GM23338 (cell line): Measurements from ENCODE around the gene CDC34. TPM values are rescaled to one million over a fixed set of nuclear protein-coding genes. Genes with fewer than 3 reads are reported as not detected.

Experiments
- ATAC-seq: fragments of 200-7000 bp; cut with Tn5 transposase; 3 replicates; pipeline ENCODE4 v1.9.1; 2020
- DNase-seq: peaks from one replicate; pipeline ENCODE4 v3.0.0-alpha.2; 2015; ENCODE audit warnings: low spot score
- H2AFZ ChIP-seq: fragments of 200-600 bp; sonication (generic); 2 replicates; pipeline ENCODE4 v1.8.0; 2016; ENCODE audit warnings: antibody characterized with exemption, mild to moderate bottlenecking, moderate library complexity
- H3F3A ChIP-seq: fragments of 200-600 bp; sonication (generic); replicated peaks from 2 replicates; pipeline ENCODE4 v1.8.0; 2017; ENCODE audit warnings: antibody characterized with exemption, mixed run types, low read depth
- H3K27ac ChIP-seq: fragments of 200-600 bp; sonication (generic); 2 replicates; pipeline ENCODE4 v1.6.1; 2016; ENCODE audit warnings: low read depth
- H3K27me3 ChIP-seq: fragments of 200-600 bp; sonication (generic); 2 replicates; pipeline ENCODE4 v1.8.0; 2016; ENCODE audit warnings: mild to moderate bottlenecking, mixed run types, moderate library complexity; ENCODE audit not compliant: insufficient read depth
- H3K36me3 ChIP-seq: fragments of 200-600 bp; sonication (generic); 2 replicates; pipeline ENCODE4 v1.8.0; 2016; ENCODE audit warnings: mild to moderate bottlenecking; ENCODE audit not compliant: insufficient read depth
- H3K4me1 ChIP-seq: fragments of 200-600 bp; sonication (generic); 2 replicates; pipeline ENCODE4 v1.8.0; 2016; ENCODE audit warnings: mild to moderate bottlenecking, moderate library complexity; ENCODE audit not compliant: insufficient read depth
- H3K4me2 ChIP-seq: fragments of 200-600 bp; sonication (generic); 2 replicates; pipeline ENCODE4 v1.7.1; 2017; ENCODE audit warnings: mixed run types
- H3K4me3 ChIP-seq: fragments of 200-600 bp; sonication (generic); 2 replicates; pipeline ENCODE4 v1.6.1; 2016; ENCODE audit warnings: mixed run types
- H3K79me2 ChIP-seq: fragments of 200-600 bp; sonication (generic); replicated peaks from 2 replicates; pipeline ENCODE4 v1.8.0; 2017; ENCODE audit warnings: mild to moderate bottlenecking; ENCODE audit not compliant: insufficient read depth
- H3K9me2 ChIP-seq: fragments of 200-600 bp; sonication (generic); 2 replicates; pipeline ENCODE4 v1.8.0; 2017; ENCODE audit not compliant: insufficient read depth
- H4K20me1 ChIP-seq: fragments of 200-600 bp; sonication (generic); replicated peaks from 2 replicates; pipeline ENCODE4 v1.8.0; 2017; ENCODE audit warnings: mild to moderate bottlenecking; ENCODE audit not compliant: insufficient read depth
- H3K27ac Mint-ChIP-seq: 2 replicates; pipeline ENCODE4 v1.8.0; 2020; ENCODE audit warnings: inconsistent platforms, mild to moderate bottlenecking, moderate library complexity, mixed read lengths
- H3K27me3 Mint-ChIP-seq: 3 replicates; pipeline ENCODE4 v1.8.0; 2022; ENCODE audit warnings: low read depth, mild to moderate bottlenecking, moderate library complexity, mixed read lengths, inconsistent platforms; ENCODE audit not compliant: insufficient read depth, poor library complexity
- H3K36me3 Mint-ChIP-seq: 3 replicates; pipeline ENCODE4 v1.8.0; 2021; ENCODE audit warnings: low read depth, mild to moderate bottlenecking, inconsistent platforms, moderate library complexity, mixed read lengths
- H3K4me1 Mint-ChIP-seq: 3 replicates; pipeline ENCODE4 v1.8.0; 2020; ENCODE audit warnings: mild to moderate bottlenecking, inconsistent platforms, mixed read lengths
- H3K4me3 Mint-ChIP-seq: 3 replicates; pipeline ENCODE4 v1.8.0; 2021; ENCODE audit warnings: moderate library complexity, mild to moderate bottlenecking, inconsistent platforms, mixed read lengths
- H3K9me3 Mint-ChIP-seq: 3 replicates; pipeline ENCODE4 v1.8.0; 2020; ENCODE audit warnings: moderate library complexity, mild to moderate bottlenecking, inconsistent platforms, mixed read lengths
- CREB1 ChIP-seq: fragments of 250-450 bp; sonication (Bioruptor Pico); IDR thresholded peaks from 2 replicates; pipeline ENCODE4 v1.5.0; 2020; ENCODE audit warnings: low read depth, mild to moderate bottlenecking, moderate library complexity
- CTCF ChIP-seq, 2 experiments: fragments of 200-600 bp in 1 of 2; sonication (generic) in 1 of 2; conservative IDR thresholded peaks; 2 replicates each; pipeline versions ENCODE4 v1.5.1 to v1.6.1; 2016 to 2017; ENCODE audit warnings: antibody characterized with exemption in 2 of 2, low read depth in 2 of 2, mild to moderate bottlenecking in 2 of 2, moderate library complexity in 1 of 2
- ETS1 ChIP-seq: IDR thresholded peaks from 2 replicates; pipeline ENCODE4 v1.6.1; 2016; ENCODE audit warnings: antibody characterized with exemption
- EZH2phosphoT487 ChIP-seq: fragments of 200-600 bp; sonication (generic); IDR thresholded peaks from one replicate; pipeline ENCODE4 v1.8.1; 2018; ENCODE audit warnings: antibody characterized with exemption; ENCODE audit not compliant: unreplicated experiment
- POLR2AphosphoS5 ChIP-seq: IDR thresholded peaks from 2 replicates; pipeline ENCODE4 v1.6.1; 2016; ENCODE audit warnings: antibody characterized with exemption, low read depth
- REST ChIP-seq: IDR thresholded peaks from one replicate; pipeline ENCODE4 v1.6.1; 2018; ENCODE audit warnings: antibody characterized with exemption; ENCODE audit not compliant: unreplicated experiment
- STAT1 ChIP-seq: IDR thresholded peaks from one replicate; pipeline ENCODE4 v1.6.1; 2016; ENCODE audit warnings: antibody characterized with exemption; ENCODE audit not compliant: unreplicated experiment
- ZNF114 ChIP-seq: fragments of 250-450 bp; sonication (Bioruptor Pico); IDR thresholded peaks from 2 replicates; pipeline ENCODE4 v1.5.0; 2020; ENCODE audit warnings: mild to moderate bottlenecking, moderate library complexity
- ZNF331 ChIP-seq: fragments of 250-450 bp; sonication (Bioruptor Pico); IDR thresholded peaks from 2 replicates; pipeline ENCODE4 v1.5.0; 2020; ENCODE audit warnings: low read depth, mild to moderate bottlenecking, moderate library complexity
- polyA plus RNA-seq: library from polyadenylated mRNA; unstranded; fragments of >200 nt; fragmentation: Nextera tagmentation; extraction: Ambion mirVana; gene quantifications from 2 replicates; pipeline ENCODE4 v1.2.1, GENCODE V29; 2016
- total RNA-seq: library from RNA; depleted of rRNA; stranded (reverse); fragments of >200 nt; shearing (Covaris generic); gene quantifications from 2 replicates; pipeline ENCODE4 v1.2.3, GENCODE V29; 2014

CDC34 gene
- total and polyA plus RNA-seq, 2 experiments from 2014 or later: 114 to 148 TPM

GRCh38 chr19:579842-580155, 48.2 kb downstream of the CDC34 start (continued):
- TF ChIP-seq REST (no peak), ZNF331 (CRISPR knock-in tag) (no peak), POLR2AphosphoS5 (no peak), EZH2phosphoT487 (no peak), STAT1 (no peak)

GRCh38 chr19:580274-580835, 48.8 kb downstream of the CDC34 start:
- DNase-seq (no peak), ATAC-seq (no peak)
- Histone ChIP-seq H2AFZ (no peak overlapping the region), H3K9me2 (no peaks in the 10 kb centered on the region), H3K27me3 (no peaks in the 10 kb centered on the region), H4K20me1 (peaks cover 40% of the 10 kb centered on the region), H3K4me3 (no peak overlapping the region), H3K4me1 (no peaks in the 10 kb centered on the region), H3K27ac (no peak overlapping the region), H3K36me3 (no peaks in the 10 kb centered on the region; the same call in 1 of the 2 replicates), H3F3A (peaks cover 20% of the 10 kb centered on the region), H3K4me2 (no peak overlapping the region), H3K79me2 (peaks cover 50% of the 10 kb centered on the region)
- H3K9me3 Mint-ChIP-seq: no peaks in the 10 kb centered on the region
- H3K36me3 Mint-ChIP-seq: peaks cover 25% of the 10 kb centered on the region
- H3K4me1 Mint-ChIP-seq: peaks cover 11% of the 10 kb centered on the region; the same call in 2 of the 3 replicates
- H3K27me3 Mint-ChIP-seq: peaks cover 18% of the 10 kb centered on the region
- H3K4me3 Mint-ChIP-seq: no peak overlapping the region
- H3K27ac Mint-ChIP-seq: no peak overlapping the region
- TF ChIP-seq CTCF (conservative IDR thresholded peaks at IDR 0.05; ENCODE audit: low read depth in 2 of 2): no peak
- no peak for TF ChIP-seq EZH2phosphoT487
- no peak for TF ChIP-seq ETS1
- TF ChIP-seq POLR2AphosphoS5: no peak
- TF ChIP-seq ZNF331 (CRISPR knock-in tag): no peak
- no peak for TF ChIP-seq STAT1
- no peak for TF ChIP-seq CREB1 (CRISPR knock-in tag)
- no peak for TF ChIP-seq ZNF114
- TF ChIP-seq REST: no peak
